Measurements from ENCODE around the gene HADHB.

DNA sequence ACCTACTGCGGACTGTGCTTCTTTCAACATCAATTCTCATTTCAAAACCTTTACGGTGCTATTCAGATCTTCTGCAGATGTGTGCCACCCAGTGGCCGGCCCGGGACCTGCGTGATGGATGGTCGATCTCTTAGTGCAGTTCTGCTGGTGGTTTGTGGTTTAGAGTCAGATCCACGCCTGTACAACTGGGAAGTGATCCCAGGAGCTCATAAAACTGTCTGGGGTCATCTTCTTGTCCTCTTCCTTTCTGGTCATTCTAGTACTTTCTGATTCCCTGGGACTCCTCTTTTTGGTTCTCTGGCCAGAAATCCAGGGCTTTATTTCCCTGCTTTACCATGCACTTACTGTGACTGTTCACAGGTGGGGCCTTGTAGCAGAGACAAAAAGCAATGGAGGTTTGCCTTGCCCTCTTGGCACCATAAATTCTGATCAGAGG lies 85.4 kb downstream of the HADHB start:
- TF ChIP-seq HNRNPL (IDR thresholded peaks at IDR 0.05; ENCODE audit: low read depth, low read length), result no peak
- TF ChIP-seq, protein P1, sequence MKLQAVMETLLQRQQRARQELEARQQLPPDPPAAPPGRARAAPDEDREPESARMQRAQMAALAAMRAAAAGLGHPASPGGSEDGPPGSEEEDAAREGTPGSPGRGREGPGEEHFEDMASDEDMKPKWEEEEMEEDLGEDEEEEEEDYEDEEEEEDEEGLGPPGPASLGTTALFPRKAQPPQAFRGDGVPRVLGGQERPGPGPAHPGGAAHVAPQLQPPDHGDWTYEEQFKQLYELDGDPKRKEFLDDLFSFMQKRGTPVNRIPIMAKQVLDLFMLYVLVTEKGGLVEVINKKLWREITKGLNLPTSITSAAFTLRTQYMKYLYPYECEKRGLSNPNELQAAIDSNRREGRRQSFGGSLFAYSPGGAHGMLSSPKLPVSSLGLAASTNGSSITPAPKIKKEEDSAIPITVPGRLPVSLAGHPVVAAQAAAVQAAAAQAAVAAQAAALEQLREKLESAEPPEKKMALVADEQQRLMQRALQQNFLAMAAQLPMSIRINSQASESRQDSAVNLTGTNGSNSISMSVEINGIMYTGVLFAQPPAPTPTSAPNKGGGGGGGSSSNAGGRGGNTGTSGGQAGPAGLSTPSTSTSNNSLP (IDR thresholded peaks at IDR 0.05; ENCODE audit: low read depth, low read length), result peak; percentile 60; the same call in 1 of the 2 replicates
- no peak for TF ChIP-seq NFYB (CRISPR knock-in tag; IDR thresholded peaks at IDR 0.05)
- no peak for TF ChIP-seq EZH2 (conservative IDR thresholded peaks at IDR 0.05; ENCODE audit: low read depth, low read length)
- TF ChIP-seq ZSCAN29 (CRISPR knock-in tag; conservative IDR thresholded peaks at IDR 0.05), result no peak
- TF ChIP-seq MEIS1 (CRISPR knock-in tag; IDR thresholded peaks at IDR 0.05; ENCODE audit: borderline replicate concordance), result no peak
- TF ChIP-seq SETDB1 (CRISPR knock-in tag; IDR thresholded peaks at IDR 0.05; ENCODE audit: borderline replicate concordance), result no peak
- no peak for TF ChIP-seq FOSL1 (CRISPR knock-in tag; IDR thresholded peaks at IDR 0.05; ENCODE audit: borderline replicate concordance)
- TF ChIP-seq, protein P2, sequence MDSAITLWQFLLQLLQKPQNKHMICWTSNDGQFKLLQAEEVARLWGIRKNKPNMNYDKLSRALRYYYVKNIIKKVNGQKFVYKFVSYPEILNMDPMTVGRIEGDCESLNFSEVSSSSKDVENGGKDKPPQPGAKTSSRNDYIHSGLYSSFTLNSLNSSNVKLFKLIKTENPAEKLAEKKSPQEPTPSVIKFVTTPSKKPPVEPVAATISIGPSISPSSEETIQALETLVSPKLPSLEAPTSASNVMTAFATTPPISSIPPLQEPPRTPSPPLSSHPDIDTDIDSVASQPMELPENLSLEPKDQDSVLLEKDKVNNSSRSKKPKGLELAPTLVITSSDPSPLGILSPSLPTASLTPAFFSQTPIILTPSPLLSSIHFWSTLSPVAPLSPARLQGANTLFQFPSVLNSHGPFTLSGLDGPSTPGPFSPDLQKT (CRISPR knock-in tag; IDR thresholded peaks at IDR 0.05; ENCODE audit: borderline replicate concordance), result no peak
- TF ChIP-seq CREB1 (IDR thresholded peaks at IDR 0.05), result no peak
- no peak for TF ChIP-seq CREB1 (CRISPR knock-in tag; IDR thresholded peaks at IDR 0.05)
- TF ChIP-seq BHLHE40 (IDR thresholded peaks at IDR 0.05; ENCODE audit: low read length), result no peak
- TF ChIP-seq NFIC (IDR thresholded peaks at IDR 0.05; ENCODE audit: low read length), result no peak
